H1 (cell line): ENCODE results near the gene AHCY. TPM values are rescaled to one million over a fixed set of nuclear protein-coding genes. Genes with fewer than 3 reads are reported as not detected.

Experiments
- CTCF ChIA-PET: fragments of 300-600 bp; sonication (Branson Sonifier 250); formaldehyde crosslinking; loops from one replicate; lab custom pipeline; 2021; ENCODE audit not compliant: partially characterized antibody; lab: Charles Lee
- POLR2A ChIA-PET: fragments of 300-600 bp; sonication (Branson Sonifier 250); formaldehyde crosslinking; loops from one replicate; lab custom pipeline; 2021; ENCODE audit warnings: inconsistent platforms; ENCODE audit not compliant: partially characterized antibody; lab: Charles Lee
- DNase-seq, 2 experiments: peaks; one replicate each; pipeline versions ENCODE4 v3.0.0 to v3.0.0-alpha.2; 2010 to 2022; ENCODE audit warnings: low spot score in 2 of 2, low read depth in 1 of 2, mixed read lengths in 1 of 2
- FAIRE-seq: peaks from 2 replicates; lab custom pipeline; 2011; peaks lifted over from hg19 to GRCh38; lab: Jason Lieb, UNC
- H2AFZ ChIP-seq: 2 replicates; pipeline ENCODE4 v1.8.1; 2012; ENCODE audit warnings: low read length, inconsistent platforms
- H2AK5ac ChIP-seq: 2 replicates; pipeline ENCODE4 v1.6.1; 2013; ENCODE audit warnings: low read depth, low read length
- H2BK120ac ChIP-seq: replicated peaks from 2 replicates; pipeline ENCODE3; 2013; ENCODE audit warnings: low read depth, low read length, inconsistent platforms
- H2BK12ac ChIP-seq: 2 replicates; pipeline ENCODE4 v1.6.1; 2013; ENCODE audit warnings: low read depth, low read length
- H2BK15ac ChIP-seq: 2 replicates; pipeline ENCODE4 v1.6.1; 2013; ENCODE audit warnings: low read length
- H2BK20ac ChIP-seq: 2 replicates; pipeline ENCODE4 v1.6.1; 2013; ENCODE audit warnings: low read length
- H2BK5ac ChIP-seq: 2 replicates; pipeline ENCODE4 v1.6.1; 2013; ENCODE audit warnings: low read depth, low read length
- H3K14ac ChIP-seq: 2 replicates; pipeline ENCODE4 v1.6.1; 2013; ENCODE audit warnings: inconsistent platforms; ENCODE audit not compliant: insufficient read length
- H3K18ac ChIP-seq: 2 replicates; pipeline ENCODE4 v1.6.1; 2013; ENCODE audit warnings: low read length; ENCODE audit errors: extremely low read depth
- H3K23ac ChIP-seq: 2 replicates; pipeline ENCODE4 v1.6.1; 2013; ENCODE audit warnings: inconsistent platforms; ENCODE audit not compliant: insufficient read length
- H3K23me2 ChIP-seq: 2 replicates; pipeline ENCODE4 v1.6.1; 2013; ENCODE audit warnings: low read depth, low read length
- H3K27ac ChIP-seq: 2 replicates; pipeline ENCODE4 v1.6.1; 2011; ENCODE audit warnings: low read depth, low read length, inconsistent platforms
- H3K27me3 ChIP-seq, 4 experiments: replicated peaks in 1 of 4; 1 replicate in 1 of 4; 2 replicates in 3 of 4; pipeline versions ENCODE4 v1.6.1 to v1.8.1; 2011 to 2013; ENCODE audit warnings: low read length in 3 of 4, mild to moderate bottlenecking in 3 of 4, inconsistent platforms in 2 of 4, mixed read lengths in 2 of 4, moderate library complexity in 1 of 4; ENCODE audit not compliant: control insufficient read depth in 3 of 4, insufficient read depth in 3 of 4; ENCODE audit errors: extremely low read depth in 1 of 4
- H3K36me3 ChIP-seq, 4 experiments: 2 replicates each; pipeline versions ENCODE4 v1.6.1 to v1.8.1; 2011 to 2013; ENCODE audit warnings: mild to moderate bottlenecking in 4 of 4, low read length in 3 of 4, moderate library complexity in 2 of 4, control low read depth in 1 of 4, inconsistent platforms in 1 of 4; ENCODE audit not compliant: insufficient read depth in 4 of 4, control insufficient read depth in 2 of 4
- H3K4ac ChIP-seq: replicated peaks from 2 replicates; pipeline ENCODE3; 2013; ENCODE audit warnings: low read length, low read depth, mixed read lengths, inconsistent platforms; ENCODE audit not compliant: insufficient read length
- H3K4me1 ChIP-seq, 4 experiments: replicated peaks in 1 of 4; 1 replicate in 1 of 4; 2 replicates in 3 of 4; pipeline versions ENCODE4 v1.6.1 to v1.8.1; 2011 to 2013; ENCODE audit warnings: low read length in 3 of 4, inconsistent platforms in 2 of 4, mixed read lengths in 1 of 4; ENCODE audit not compliant: insufficient read depth in 4 of 4, control insufficient read depth in 3 of 4
- H3K4me2 ChIP-seq, 2 experiments: 2 replicates each; pipeline versions ENCODE4 v1.6.1 to v1.8.1; 2011 to 2013; ENCODE audit warnings: low read depth in 2 of 2, low read length in 2 of 2, control low read depth in 1 of 2, inconsistent platforms in 1 of 2, mild to moderate bottlenecking in 1 of 2; ENCODE audit not compliant: insufficient read depth in 1 of 2
- H3K4me3 ChIP-seq, 4 experiments: fragments of 200-600, 300-600 bp in 1 of 4; sonication (generic), shearing (Covaris generic), sonication (Bioruptor Twin) in 1 of 4; 2 replicates each; pipeline versions ENCODE4 v1.5.1 to v1.8.1; 2011 to 2016; ENCODE audit warnings: low read length in 4 of 4, low read depth in 3 of 4, control low read depth in 2 of 4, inconsistent platforms in 2 of 4, mild to moderate bottlenecking in 2 of 4, mixed read lengths in 1 of 4, moderate library complexity in 1 of 4; ENCODE audit not compliant: insufficient read depth in 2 of 4; ENCODE audit errors: extremely low read depth in 1 of 4
- H3K56ac ChIP-seq: replicated peaks from 2 replicates; pipeline ENCODE3; 2013; ENCODE audit warnings: low read depth, mild to moderate bottlenecking, mixed read lengths, low read length, inconsistent platforms; ENCODE audit not compliant: insufficient read length
- H3K79me1 ChIP-seq: 2 replicates; pipeline ENCODE4 v1.6.1; 2013; ENCODE audit warnings: low read depth, low read length, control low read depth
- H3K79me2 ChIP-seq, 2 experiments: 2 replicates each; pipeline versions ENCODE4 v1.6.1 to v1.8.1; 2012 to 2013; ENCODE audit warnings: low read length in 2 of 2, mild to moderate bottlenecking in 2 of 2, inconsistent platforms in 1 of 2; ENCODE audit not compliant: insufficient read depth in 2 of 2, control insufficient read depth in 1 of 2
- H3K9ac ChIP-seq, 4 experiments: replicated peaks in 1 of 4; 1 replicate in 1 of 4; 2 replicates in 3 of 4; pipeline versions ENCODE4 v1.6.1 to v1.8.1; 2011 to 2013; ENCODE audit warnings: low read depth in 3 of 4, low read length in 3 of 4, control low read depth in 2 of 4, mild to moderate bottlenecking in 2 of 4, moderate library complexity in 2 of 4, inconsistent platforms in 1 of 4; ENCODE audit errors: extremely low read depth in 1 of 4
- H3K9me3 ChIP-seq, 2 experiments: 2 replicates each; pipeline versions ENCODE4 v1.6.1 to v1.8.1; 2012 to 2013; ENCODE audit warnings: mild to moderate bottlenecking in 2 of 2, moderate library complexity in 2 of 2, control low read depth in 1 of 2, inconsistent platforms in 1 of 2, low read depth in 1 of 2, low read length in 1 of 2, mixed read lengths in 1 of 2; ENCODE audit not compliant: insufficient read depth in 2 of 2
- H4K20me1 ChIP-seq, 2 experiments: replicated peaks in 1 of 2; 2 replicates each; pipeline versions ENCODE3 to v1.8.1; 2011 to 2013; ENCODE audit warnings: inconsistent platforms in 2 of 2, low read length in 2 of 2, mild to moderate bottlenecking in 1 of 2; ENCODE audit not compliant: insufficient read depth in 2 of 2, control insufficient read depth in 1 of 2
- H4K5ac ChIP-seq: 2 replicates; pipeline ENCODE4 v1.6.1; 2013; ENCODE audit warnings: low read length, low read depth, mixed read lengths, inconsistent platforms; ENCODE audit not compliant: insufficient read length
- H4K8ac ChIP-seq: 2 replicates; pipeline ENCODE4 v1.8.0; 2013; ENCODE audit warnings: mild to moderate bottlenecking, moderate library complexity, low read length, inconsistent platforms; ENCODE audit not compliant: insufficient read depth; ENCODE audit errors: extremely low read depth
- H4K91ac ChIP-seq: replicated peaks from 2 replicates; pipeline ENCODE3; 2013; ENCODE audit warnings: low read length, mixed read lengths, inconsistent platforms; ENCODE audit not compliant: insufficient read length
- ASH2L ChIP-seq: fragments of 200-600, 300-600 bp; sonication (generic); IDR thresholded peaks from one replicate; pipeline ENCODE4 v1.7.1; 2017; ENCODE audit warnings: low read length
- ATF2 ChIP-seq: IDR thresholded peaks from 2 replicates; pipeline ENCODE4 v1.6.1; 2012; ENCODE audit warnings: low read length, inconsistent platforms
- BACH1 ChIP-seq: IDR thresholded peaks from 2 replicates; pipeline ENCODE4 v1.6.1; 2012; ENCODE audit warnings: low read length, improper control_type of control experiment
- CEBPB ChIP-seq: IDR thresholded peaks from 2 replicates; pipeline ENCODE4 v1.6.1; 2012; ENCODE audit warnings: low read depth, low read length
- CHD1 ChIP-seq: IDR thresholded peaks from 2 replicates; pipeline ENCODE4 v1.6.1; 2012; ENCODE audit warnings: low read depth, low read length, improper control_type of control experiment
- CREB1 ChIP-seq: IDR thresholded peaks from 2 replicates; pipeline ENCODE4 v1.6.1; 2012; ENCODE audit warnings: inconsistent platforms
- CTCF ChIP-seq, 3 experiments: IDR thresholded peaks; 1 replicate in 2 of 3; 2 replicates in 1 of 3; pipeline versions ENCODE4 v1.5.1 to v1.6.1; 2011; ENCODE audit warnings: low read length in 3 of 3, mild to moderate bottlenecking in 3 of 3, inconsistent platforms in 2 of 3, low read depth in 1 of 3, moderate library complexity in 1 of 3; ENCODE audit not compliant: insufficient read depth in 1 of 3; ENCODE audit errors: control extremely low read depth in 1 of 3
- MAX ChIP-seq: IDR thresholded peaks from 2 replicates; pipeline ENCODE4 v1.6.1; 2012; ENCODE audit warnings: inconsistent platforms
- SP4 ChIP-seq: IDR thresholded peaks from 2 replicates; pipeline ENCODE4 v1.6.1; 2012; ENCODE audit warnings: low read length, inconsistent platforms
- USF2 ChIP-seq: IDR thresholded peaks from 2 replicates; pipeline ENCODE4 v1.6.1; 2011; ENCODE audit warnings: low read length, improper control_type of control experiment
- WGBS, 2 experiments: shearing (Covaris generic) in 1 of 2; methylation state at CpG; one replicate each; pipeline versions ENCODE4 v1.1.6 to v1.1.7; 2013 to 2015; ENCODE audit warnings: low lambda C conversion rate in 2 of 2, mixed read lengths in 2 of 2, inconsistent platforms in 1 of 2, low coverage in 1 of 2, missing lambda C conversion rate in 1 of 2; ENCODE audit not compliant: insufficient replicate concordance in 2 of 2, insufficient coverage in 1 of 2, insufficient read length in 1 of 2; ENCODE audit errors: extremely low coverage in 1 of 2, missing lambda C conversion rate in 1 of 2; 5-methylcytosine and 5-hydroxymethylcytosine counted together
- polyA plus RNA-seq, 7 experiments: library from polyadenylated mRNA; depleted of rRNA in 3 of 7; stranded (reverse) in 5 of 7; unstranded in 2 of 7; fragments of >200 nt in 5 of 7; fragments of 200-250 nt in 2 of 7; gene quantifications; 1 replicate in 5 of 7; 2 replicates in 1 of 7; 4 replicates in 1 of 7; pipeline versions ENCODE4 v1.2.1 to v1.2.3, GENCODE V29; 2011 to 2013; ENCODE audit warnings: missing spikeins in 2 of 7, mixed read lengths in 2 of 7
- total RNA-seq: library from RNA; stranded (reverse); fragmentation: NEBNext Ultra II Directional; extraction: Animal tissue kit (Norgen Biotek cat#: 25700); gene quantifications from 2 replicates; pipeline ENCODE4 v1.2.1, GENCODE V29; 2021

AHCY gene
- total and polyA plus RNA-seq, 2 of the 8 experiments (the other 6 are each of a cell fraction or from before 2014, with no cell fraction given) = 404 to 638 TPM

- Histone ChIP-seq H2BK12ac (no peak overlapping the region), H4K5ac (no peak overlapping the region), H3K79me2 (peaks cover 12 to 37% of the 10 kb centered on the region in 2 experiments), H3K36me3 (peaks cover 55 to 68% (median 67%) of the 10 kb centered on the region in 4 experiments), H2BK15ac (no peak overlapping the region), H2BK5ac (no peak overlapping the region), H2BK120ac (no peak overlapping the region), H3K27me3 (no peaks in the 10 kb centered on the region), H2BK20ac (no peak overlapping the region), H3K56ac (no peak overlapping the region), H3K18ac (no peak overlapping the region), H3K23ac (no peak overlapping the region), H2AK5ac (no peak overlapping the region), H4K8ac (no peak overlapping the region), H3K4me3 (no peak overlapping the region), H3K4me1 (no peaks in the 10 kb centered on the region), H3K4me2 (no peak overlapping the region), H3K9me3 (no peaks in the 10 kb centered on the region), H3K14ac (no peak overlapping the region), H3K23me2 (no peaks in the 10 kb centered on the region), H3K4ac (no peak overlapping the region), H3K27ac (no peak overlapping the region), H3K9ac (no peak overlapping the region), H4K20me1 (peaks cover 23 to 54% of the 10 kb centered on the region in 2 experiments), H2AFZ (no peak overlapping the region), H4K91ac (no peak overlapping the region), H3K79me1 (peaks cover 18% of the 10 kb centered on the region)
- 80% methylated on average over 3 of the region's 3 CpGs; no CpG with 5 or more reads in 1 of the 2 experiments for WGBS, 2 experiments
- FAIRE-seq (no peak), DNase-seq (no peak)
- CTCF ChIA-PET = no interaction called here
- POLR2A ChIA-PET = interaction anchor here (2.7 kb wide), 1 partner anchor 9 kb away, joined by 5 read pairs; no protein-coding TSS in a partner anchor
- TF ChIP-seq SP4 = no peak
- TF ChIP-seq CREB1 = no peak
- no peak for TF ChIP-seq BACH1
- TF ChIP-seq USF2 = no peak
- TF ChIP-seq ATF2 = no peak
- no peak for TF ChIP-seq ASH2L
- TF ChIP-seq CHD1 = no peak
- TF ChIP-seq MAX = no peak
- TF ChIP-seq CTCF (IDR thresholded peaks at IDR 0.05; ENCODE audit: control extremely low read depth in 1 of 3, insufficient read depth in 1 of 3, low read depth in 1 of 3, low read length in 3 of 3) = no peak
- no peak for TF ChIP-seq CEBPB
Observed at GRCh38 chr20:34292496-34292895, 10.7 kb downstream of the AHCY start.
